ENCODE measurements around the gene HS3ST3B1. TPM values are rescaled to one million over a fixed set of nuclear protein-coding genes. Genes with fewer than 3 reads are reported as not detected.

Gene HS3ST3B1
- total and polyA plus RNA-seq, 2 experiments from 2014 or later, result 8.1 to 17.7 TPM

DNA sequence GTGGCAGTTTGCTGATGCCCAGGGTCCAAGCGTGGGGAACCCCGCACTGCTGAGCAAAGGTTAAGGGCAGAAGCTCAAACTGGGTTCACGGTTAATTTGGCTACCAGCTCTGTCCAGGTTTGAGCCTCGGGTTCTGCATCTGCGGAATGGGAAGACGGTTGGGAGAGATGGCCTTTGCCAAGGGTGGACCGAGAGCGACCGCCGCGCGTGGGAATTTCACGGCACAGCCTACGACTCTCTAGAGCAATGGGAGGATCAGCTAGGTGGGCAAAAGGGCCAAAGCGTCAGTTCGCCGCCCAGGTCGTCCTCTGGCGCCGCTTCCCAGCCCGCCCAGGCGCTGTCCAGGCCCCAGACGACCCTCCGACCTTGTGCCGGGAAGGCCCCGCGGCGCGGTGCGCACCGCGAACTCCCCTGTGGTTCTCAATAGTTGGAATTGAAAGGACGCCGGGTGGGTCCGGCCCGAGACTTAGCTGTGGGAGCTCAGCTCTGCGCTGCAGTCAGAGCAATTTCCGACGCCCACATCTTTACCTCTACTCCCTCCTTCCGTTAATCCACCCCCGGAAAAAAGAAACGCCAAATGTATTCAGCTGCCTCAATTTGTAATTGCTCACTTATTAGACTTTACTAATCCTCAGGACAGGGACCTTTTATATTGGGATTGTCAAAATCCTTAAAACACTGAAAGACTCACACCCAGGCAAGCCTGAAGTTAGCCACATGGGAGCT, 2.5 kb upstream of the HS3ST3B1 start:
- Histone ChIP-seq H4K20me1 (replicated peaks; ENCODE audit: insufficient read depth) (peaks cover 5% of the 10 kb centered on the region; the same call in 1 of the 2 replicates), H3K36me3 (ENCODE audit: insufficient read depth) (no peaks in the 10 kb centered on the region), H3K4me3 (peak overlapping the region; percentile 61), H3K4me1 (ENCODE audit: insufficient read depth) (peaks cover 29% of the 10 kb centered on the region), H2AFZ (peak overlapping the region; percentile 92), H3K79me2 (replicated peaks; ENCODE audit: insufficient read depth) (peaks cover 14% of the 10 kb centered on the region), H3K27ac (ENCODE audit: low read depth) (no peak overlapping the region), H3K4me2 (peak overlapping the region; percentile 88), H3K27me3 (ENCODE audit: insufficient read depth) (peaks cover 92% of the 10 kb centered on the region), H3F3A (replicated peaks; ENCODE audit: low read depth) (peaks cover 10% of the 10 kb centered on the region), H3K9me2 (ENCODE audit: insufficient read depth) (no peaks in the 10 kb centered on the region)
- Mint-ChIP-seq H3K27ac (no peak overlapping the region), H3K36me3 (ENCODE audit: low read depth) (no peaks in the 10 kb centered on the region), H3K27me3 (ENCODE audit: insufficient read depth, low read depth, poor library complexity) (peaks cover 73% of the 10 kb centered on the region), H3K4me3 (peak overlapping the region; percentile 87), H3K9me3 (peaks cover 4% of the 10 kb centered on the region; the same call in 1 of the 3 replicates), H3K4me1 (peaks cover 36% of the 10 kb centered on the region)
- ATAC-seq, result no peak
- no peak for DNase-seq (ENCODE audit: low spot score)
- TF ChIP-seq, protein P1, sequence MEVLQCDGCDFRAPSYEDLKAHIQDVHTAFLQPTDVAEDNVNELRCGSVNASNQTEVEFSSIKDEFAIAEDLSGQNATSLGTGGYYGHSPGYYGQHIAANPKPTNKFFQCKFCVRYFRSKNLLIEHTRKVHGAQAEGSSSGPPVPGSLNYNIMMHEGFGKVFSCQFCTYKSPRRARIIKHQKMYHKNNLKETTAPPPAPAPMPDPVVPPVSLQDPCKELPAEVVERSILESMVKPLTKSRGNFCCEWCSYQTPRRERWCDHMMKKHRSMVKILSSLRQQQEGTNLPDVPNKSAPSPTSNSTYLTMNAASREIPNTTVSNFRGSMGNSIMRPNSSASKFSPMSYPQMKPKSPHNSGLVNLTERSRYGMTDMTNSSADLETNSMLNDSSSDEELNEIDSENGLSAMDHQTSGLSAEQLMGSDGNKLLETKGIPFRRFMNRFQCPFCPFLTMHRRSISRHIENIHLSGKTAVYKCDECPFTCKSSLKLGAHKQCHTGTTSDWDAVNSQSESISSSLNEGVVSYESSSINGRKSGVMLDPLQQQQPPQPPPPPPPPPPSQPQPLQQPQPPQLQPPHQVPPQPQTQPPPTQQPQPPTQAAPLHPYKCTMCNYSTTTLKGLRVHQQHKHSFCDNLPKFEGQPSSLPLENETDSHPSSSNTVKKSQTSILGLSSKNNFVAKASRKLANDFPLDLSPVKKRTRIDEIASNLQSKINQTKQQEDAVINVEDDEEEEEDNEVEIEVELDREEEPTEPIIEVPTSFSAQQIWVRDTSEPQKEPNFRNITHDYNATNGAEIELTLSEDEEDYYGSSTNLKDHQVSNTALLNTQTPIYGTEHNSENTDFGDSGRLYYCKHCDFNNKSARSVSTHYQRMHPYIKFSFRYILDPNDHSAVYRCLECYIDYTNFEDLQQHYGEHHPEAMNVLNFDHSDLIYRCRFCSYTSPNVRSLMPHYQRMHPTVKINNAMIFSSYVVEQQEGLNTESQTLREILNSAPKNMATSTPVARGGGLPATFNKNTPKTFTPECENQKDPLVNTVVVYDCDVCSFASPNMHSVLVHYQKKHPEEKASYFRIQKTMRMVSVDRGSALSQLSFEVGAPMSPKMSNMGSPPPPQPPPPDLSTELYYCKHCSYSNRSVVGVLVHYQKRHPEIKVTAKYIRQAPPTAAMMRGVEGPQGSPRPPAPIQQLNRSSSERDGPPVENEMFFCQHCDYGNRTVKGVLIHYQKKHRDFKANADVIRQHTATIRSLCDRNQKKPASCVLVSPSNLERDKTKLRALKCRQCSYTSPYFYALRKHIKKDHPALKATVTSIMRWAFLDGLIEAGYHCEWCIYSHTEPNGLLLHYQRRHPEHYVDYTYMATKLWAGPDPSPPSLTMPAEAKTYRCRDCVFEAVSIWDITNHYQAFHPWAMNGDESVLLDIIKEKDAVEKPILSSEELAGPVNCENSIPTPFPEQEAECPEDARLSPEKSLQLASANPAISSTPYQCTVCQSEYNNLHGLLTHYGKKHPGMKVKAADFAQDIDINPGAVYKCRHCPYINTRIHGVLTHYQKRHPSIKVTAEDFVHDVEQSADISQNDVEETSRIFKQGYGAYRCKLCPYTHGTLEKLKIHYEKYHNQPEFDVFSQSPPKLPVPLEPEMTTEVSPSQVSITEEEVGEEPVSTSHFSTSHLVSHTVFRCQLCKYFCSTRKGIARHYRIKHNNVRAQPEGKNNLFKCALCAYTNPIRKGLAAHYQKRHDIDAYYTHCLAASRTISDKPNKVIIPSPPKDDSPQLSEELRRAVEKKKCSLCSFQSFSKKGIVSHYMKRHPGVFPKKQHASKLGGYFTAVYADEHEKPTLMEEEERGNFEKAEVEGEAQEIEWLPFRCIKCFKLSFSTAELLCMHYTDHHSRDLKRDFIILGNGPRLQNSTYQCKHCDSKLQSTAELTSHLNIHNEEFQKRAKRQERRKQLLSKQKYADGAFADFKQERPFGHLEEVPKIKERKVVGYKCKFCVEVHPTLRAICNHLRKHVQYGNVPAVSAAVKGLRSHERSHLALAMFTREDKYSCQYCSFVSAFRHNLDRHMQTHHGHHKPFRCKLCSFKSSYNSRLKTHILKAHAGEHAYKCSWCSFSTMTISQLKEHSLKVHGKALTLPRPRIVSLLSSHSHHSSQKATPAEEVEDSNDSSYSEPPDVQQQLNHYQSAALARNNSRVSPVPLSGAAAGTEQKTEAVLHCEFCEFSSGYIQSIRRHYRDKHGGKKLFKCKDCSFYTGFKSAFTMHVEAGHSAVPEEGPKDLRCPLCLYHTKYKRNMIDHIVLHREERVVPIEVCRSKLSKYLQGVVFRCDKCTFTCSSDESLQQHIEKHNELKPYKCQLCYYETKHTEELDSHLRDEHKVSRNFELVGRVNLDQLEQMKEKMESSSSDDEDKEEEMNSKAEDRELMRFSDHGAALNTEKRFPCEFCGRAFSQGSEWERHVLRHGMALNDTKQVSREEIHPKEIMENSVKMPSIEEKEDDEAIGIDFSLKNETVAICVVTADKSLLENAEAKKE (CRISPR knock-in tag; IDR thresholded peaks at IDR 0.05), result no peak
- TF ChIP-seq, protein P2, sequence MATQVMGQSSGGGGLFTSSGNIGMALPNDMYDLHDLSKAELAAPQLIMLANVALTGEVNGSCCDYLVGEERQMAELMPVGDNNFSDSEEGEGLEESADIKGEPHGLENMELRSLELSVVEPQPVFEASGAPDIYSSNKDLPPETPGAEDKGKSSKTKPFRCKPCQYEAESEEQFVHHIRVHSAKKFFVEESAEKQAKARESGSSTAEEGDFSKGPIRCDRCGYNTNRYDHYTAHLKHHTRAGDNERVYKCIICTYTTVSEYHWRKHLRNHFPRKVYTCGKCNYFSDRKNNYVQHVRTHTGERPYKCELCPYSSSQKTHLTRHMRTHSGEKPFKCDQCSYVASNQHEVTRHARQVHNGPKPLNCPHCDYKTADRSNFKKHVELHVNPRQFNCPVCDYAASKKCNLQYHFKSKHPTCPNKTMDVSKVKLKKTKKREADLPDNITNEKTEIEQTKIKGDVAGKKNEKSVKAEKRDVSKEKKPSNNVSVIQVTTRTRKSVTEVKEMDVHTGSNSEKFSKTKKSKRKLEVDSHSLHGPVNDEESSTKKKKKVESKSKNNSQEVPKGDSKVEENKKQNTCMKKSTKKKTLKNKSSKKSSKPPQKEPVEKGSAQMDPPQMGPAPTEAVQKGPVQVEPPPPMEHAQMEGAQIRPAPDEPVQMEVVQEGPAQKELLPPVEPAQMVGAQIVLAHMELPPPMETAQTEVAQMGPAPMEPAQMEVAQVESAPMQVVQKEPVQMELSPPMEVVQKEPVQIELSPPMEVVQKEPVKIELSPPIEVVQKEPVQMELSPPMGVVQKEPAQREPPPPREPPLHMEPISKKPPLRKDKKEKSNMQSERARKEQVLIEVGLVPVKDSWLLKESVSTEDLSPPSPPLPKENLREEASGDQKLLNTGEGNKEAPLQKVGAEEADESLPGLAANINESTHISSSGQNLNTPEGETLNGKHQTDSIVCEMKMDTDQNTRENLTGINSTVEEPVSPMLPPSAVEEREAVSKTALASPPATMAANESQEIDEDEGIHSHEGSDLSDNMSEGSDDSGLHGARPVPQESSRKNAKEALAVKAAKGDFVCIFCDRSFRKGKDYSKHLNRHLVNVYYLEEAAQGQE (IDR thresholded peaks at IDR 0.05; ENCODE audit: unreplicated experiment), result peak; percentile 21
- peak; percentile 9 for TF ChIP-seq EZH2phosphoT487 (IDR thresholded peaks at IDR 0.05; ENCODE audit: unreplicated experiment)
- TF ChIP-seq EZH2 (IDR thresholded peaks at IDR 0.05; ENCODE audit: low read depth, unreplicated experiment), result peak; percentile 92
